Activated T-cell treated with anti-CD3 and anti-CD28 coated beads, Interleukin-2, amount 50 U/mL, for 72 hours (primary cell): ENCODE measurements around the gene MPPED1. TPM values are rescaled to one million over a fixed set of nuclear protein-coding genes. Genes with fewer than 3 reads are reported as not detected.

Experiments used
- ATAC-seq, 2 donors: fragments of 150-1000 bp; cut with Tn5 transposase; replicated peaks in 1 of 2; 2 replicates each; pipeline ENCODE4 v1.10.0; 2021; ENCODE audit warnings: moderate library complexity in 2 of 2, mild to moderate bottlenecking in 1 of 2
- DNase-seq, 2 donors: peaks; one replicate each; pipeline ENCODE4 v3.0.0; 2021 to 2022; ENCODE audit warnings: mixed read lengths in 1 of 2
- H3K27ac Mint-ChIP-seq: one replicate; pipeline ENCODE4 v1.8.0; 2022; ENCODE audit warnings: mild to moderate bottlenecking, moderate library complexity, mixed read lengths
- H3K27me3 Mint-ChIP-seq: one replicate; pipeline ENCODE4 v1.8.0; 2022; ENCODE audit warnings: low read depth, mixed read lengths
- H3K36me3 Mint-ChIP-seq, 2 donors: one replicate each; pipeline ENCODE4 v1.8.0; 2022; ENCODE audit warnings: mixed read lengths in 2 of 2, mild to moderate bottlenecking in 1 of 2; ENCODE audit not compliant: insufficient read depth in 2 of 2
- H3K4me1 Mint-ChIP-seq: one replicate; pipeline ENCODE4 v1.8.0; 2022; ENCODE audit warnings: low read depth, mixed read lengths
- H3K4me3 Mint-ChIP-seq, 2 donors: one replicate each; pipeline ENCODE4 v1.8.0; 2022; ENCODE audit warnings: mild to moderate bottlenecking in 2 of 2, mixed read lengths in 2 of 2, moderate library complexity in 2 of 2
- H3K9me3 Mint-ChIP-seq, 2 donors: one replicate each; pipeline ENCODE4 v1.8.0; 2022; ENCODE audit warnings: mixed read lengths in 2 of 2
- total RNA-seq, 2 donors: library from RNA; stranded (reverse); gene quantifications; one replicate each; pipeline ENCODE4 v1.2.3, GENCODE V29; 2022

MPPED1 gene
- total RNA-seq, 2 donors from 2014 or later, result not detected

GRCh38 chr22:43543522-43544288, 131.9 kb downstream of the MPPED1 start:
- no peaks in the 10 kb centered on the region for H3K4me1 Mint-ChIP-seq

GRCh38 chr22:43544289-43544673, 132.5 kb downstream of the MPPED1 start:
- Mint-ChIP-seq H3K27me3 (peaks cover 6% of the 10 kb centered on the region), H3K36me3 (no peaks in the 10 kb centered on the region), H3K4me3 (no peak overlapping the region), H3K9me3 (no peaks in the 10 kb centered on the region), H3K27ac (no peak overlapping the region), H3K4me1 (no peaks in the 10 kb centered on the region)
- ATAC-seq, result no peak
- no peak for DNase-seq

More at GRCh38 chr22:43543522-43544288, 131.9 kb downstream of the MPPED1 start:
- no peak overlapping the region for H3K27ac Mint-ChIP-seq
- H3K4me3 Mint-ChIP-seq, result no peak overlapping the region
- H3K9me3 Mint-ChIP-seq, result no peaks in the 10 kb centered on the region
- H3K27me3 Mint-ChIP-seq, result peaks cover 6% of the 10 kb centered on the region
- no peak for ATAC-seq
- no peaks in the 10 kb centered on the region for H3K36me3 Mint-ChIP-seq
- no peak for DNase-seq

- H3K9me3 Mint-ChIP-seq, result no peaks in the 10 kb centered on the region
- no peak overlapping the region for H3K4me3 Mint-ChIP-seq
- H3K27me3 Mint-ChIP-seq, result peaks cover 6% of the 10 kb centered on the region
- ATAC-seq (no peak), DNase-seq (no peak)
- no peak overlapping the region for H3K27ac Mint-ChIP-seq
- no peaks in the 10 kb centered on the region for H3K4me1 Mint-ChIP-seq
- H3K36me3 Mint-ChIP-seq, result no peaks in the 10 kb centered on the region
Measured at GRCh38 chr22:43546186-43546585, 134.4 kb downstream of the MPPED1 start.

GRCh38 chr22:43550024-43550620, 138.3 kb downstream of the MPPED1 start:
- DNase-seq, result no peak
- H3K27ac Mint-ChIP-seq, result no peak overlapping the region
- H3K9me3 Mint-ChIP-seq, result no peaks in the 10 kb centered on the region
- no peak for ATAC-seq
- H3K4me3 Mint-ChIP-seq, result no peak overlapping the region
- no peaks in the 10 kb centered on the region for H3K36me3 Mint-ChIP-seq
- H3K27me3 Mint-ChIP-seq, result peaks cover 10% of the 10 kb centered on the region
- no peaks in the 10 kb centered on the region for H3K4me1 Mint-ChIP-seq

GRCh38 chr22:43550672-43551071, 138.9 kb downstream of the MPPED1 start:
- no peaks in the 10 kb centered on the region for H3K4me1 Mint-ChIP-seq
- no peak for DNase-seq
- H3K27ac Mint-ChIP-seq, result no peak overlapping the region

GRCh38 chr22:43553451-43554258, 141.8 kb downstream of the MPPED1 start:
- Mint-ChIP-seq H3K4me1 (no peaks in the 10 kb centered on the region), H3K27ac (no peak overlapping the region), H3K36me3 (no peaks in the 10 kb centered on the region), H3K27me3 (peaks cover 4% of the 10 kb centered on the region), H3K4me3 (no peak overlapping the region), H3K9me3 (no peaks in the 10 kb centered on the region)
- DNase-seq (no peak), ATAC-seq (no peak)

More at GRCh38 chr22:43550672-43551071, 138.9 kb downstream of the MPPED1 start:
- Mint-ChIP-seq H3K4me3 (no peak overlapping the region), H3K27me3 (peaks cover 10% of the 10 kb centered on the region), H3K36me3 (no peaks in the 10 kb centered on the region), H3K9me3 (no peaks in the 10 kb centered on the region)
- no peak for ATAC-seq

GRCh38 chr22:43554259-43554636, 142.4 kb downstream of the MPPED1 start:
- H3K27ac Mint-ChIP-seq, result no peak overlapping the region
- no peaks in the 10 kb centered on the region for H3K9me3 Mint-ChIP-seq
- no peak for ATAC-seq
- no peaks in the 10 kb centered on the region for H3K36me3 Mint-ChIP-seq
- DNase-seq, result no peak
- H3K4me3 Mint-ChIP-seq, result no peak overlapping the region
- H3K27me3 Mint-ChIP-seq, result peaks cover 4% of the 10 kb centered on the region
- H3K4me1 Mint-ChIP-seq, result no peaks in the 10 kb centered on the region

- H3K36me3 Mint-ChIP-seq, result no peaks in the 10 kb centered on the region
- H3K9me3 Mint-ChIP-seq, result no peaks in the 10 kb centered on the region
- H3K4me3 Mint-ChIP-seq, result no peak overlapping the region
- H3K27me3 Mint-ChIP-seq, result peaks cover 4% of the 10 kb centered on the region
- no peak for DNase-seq
- no peak for ATAC-seq
- no peak overlapping the region for H3K27ac Mint-ChIP-seq
- no peaks in the 10 kb centered on the region for H3K4me1 Mint-ChIP-seq
Measured at GRCh38 chr22:43554694-43555365, 143.0 kb downstream of the MPPED1 start.

GRCh38 chr22:43555561-43556515, 144.0 kb downstream of the MPPED1 start:
- Mint-ChIP-seq H3K4me1 (no peaks in the 10 kb centered on the region), H3K36me3 (no peaks in the 10 kb centered on the region), H3K4me3 (no peak overlapping the region), H3K27ac (no peak overlapping the region), H3K9me3 (no peaks in the 10 kb centered on the region), H3K27me3 (peaks cover 4% of the 10 kb centered on the region)
- DNase-seq, result no peak
- no peak for ATAC-seq

Other genes with a start within 250 kb of the MPPED1 start
- 10 to 100 TPM; 37.7 to 45.0 TPM for gene TTLL12, start 224.9 kb upstream of the MPPED1 start, total RNA-seq
- under 1 TPM in 1 of 2 donors, not detected in 1; 0.14 TPM for gene SCUBE1, start 68.6 kb upstream of the MPPED1 start, total RNA-seq